ENCODE data around the gene PGAM2. TPM values are rescaled to one million over a fixed set of nuclear protein-coding genes. Genes with fewer than 3 reads are reported as not detected.
A peak's percentile ranks its signal among the peaks of the same experiment; 100 is the strongest.

PGAM2 gene
- total and polyA plus RNA-seq, 2 of the 13 experiments (the other 11 are each of a cell fraction or from before 2014, with no cell fraction given) = 0.22 TPM; not detected in 1

DNA sequence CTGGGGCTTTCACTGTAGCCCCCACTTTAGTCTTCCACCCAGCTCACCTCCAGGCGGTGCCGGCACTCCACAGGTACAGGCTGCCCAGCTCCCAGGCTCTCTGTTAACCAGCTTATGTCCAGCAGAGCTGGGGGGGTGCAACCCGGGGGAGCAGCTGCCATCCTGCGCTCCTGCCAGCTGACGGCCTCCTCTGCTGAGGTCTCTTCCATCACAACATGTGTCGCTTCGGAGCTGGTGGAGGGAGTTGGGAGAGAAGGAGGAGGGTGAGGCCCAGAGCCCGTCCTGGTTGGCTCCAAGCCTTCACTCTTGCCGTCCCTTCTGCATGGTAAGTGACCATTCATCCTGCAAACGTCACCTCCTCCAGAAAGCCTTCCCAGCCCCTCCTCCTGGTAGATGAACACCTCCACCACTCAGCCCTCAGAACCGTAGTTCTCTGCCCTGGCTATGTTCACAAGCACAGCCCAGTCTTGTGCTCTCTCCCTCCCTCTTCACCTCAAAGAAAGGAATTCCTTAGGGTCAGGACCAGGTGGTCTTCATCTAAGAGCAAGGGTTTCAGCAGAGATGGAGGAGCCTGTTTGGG, 15.4 kb upstream of the PGAM2 start:
- TF ChIP-seq RFX1 (IDR thresholded peaks at IDR 0.05) (no peak), ZNF781 (CRISPR knock-in tag; IDR thresholded peaks at IDR 0.05; ENCODE audit: borderline replicate concordance, not compliant biosample characterization) (no peak)
- TF ChIP-seq, protein P1, sequence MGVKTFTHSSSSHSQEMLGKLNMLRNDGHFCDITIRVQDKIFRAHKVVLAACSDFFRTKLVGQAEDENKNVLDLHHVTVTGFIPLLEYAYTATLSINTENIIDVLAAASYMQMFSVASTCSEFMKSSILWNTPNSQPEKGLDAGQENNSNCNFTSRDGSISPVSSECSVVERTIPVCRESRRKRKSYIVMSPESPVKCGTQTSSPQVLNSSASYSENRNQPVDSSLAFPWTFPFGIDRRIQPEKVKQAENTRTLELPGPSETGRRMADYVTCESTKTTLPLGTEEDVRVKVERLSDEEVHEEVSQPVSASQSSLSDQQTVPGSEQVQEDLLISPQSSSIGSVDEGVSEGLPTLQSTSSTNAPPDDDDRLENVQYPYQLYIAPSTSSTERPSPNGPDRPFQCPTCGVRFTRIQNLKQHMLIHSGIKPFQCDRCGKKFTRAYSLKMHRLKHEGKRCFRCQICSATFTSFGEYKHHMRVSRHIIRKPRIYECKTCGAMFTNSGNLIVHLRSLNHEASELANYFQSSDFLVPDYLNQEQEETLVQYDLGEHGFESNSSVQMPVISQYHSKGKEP (CRISPR knock-in tag; IDR thresholded peaks at IDR 0.05) = no peak
- no peak for DNase-seq (ENCODE audit: low spot score)
- Histone ChIP-seq H3K9ac (ENCODE audit: insufficient read depth, low read depth, low read length) (peak overlapping the region; percentile 15; the same call in 1 of the 2 replicates), H4K20me1 (ENCODE audit: insufficient read depth, low read length) (no peaks in the 10 kb centered on the region), H3K27me3 (ENCODE audit: control insufficient read depth in 1 of 2, insufficient read depth in 2 of 2, low read length in 2 of 2) (peaks cover 0 to 14% of the 10 kb centered on the region in 2 experiments; a peak in 2 of 5 replicates), H2AFZ (ENCODE audit: low read length) (no peak overlapping the region), H3K27ac (ENCODE audit: extremely low read length, insufficient read depth, low read length) (peak overlapping the region; percentile 30), H3K9me3 (ENCODE audit: low read length) (no peaks in the 10 kb centered on the region), H3K4me2 (ENCODE audit: low read depth, low read length) (peak overlapping the region; percentile 81), H3K36me3 (replicated peaks in 1 of 2; ENCODE audit: control insufficient read depth in 1 of 2, insufficient read depth in 2 of 2, low read length in 2 of 2) (peaks cover 6 to 13% of the 10 kb centered on the region in 2 experiments; a peak in 4 of 5 replicates), H3K4me3 (replicated peaks in 1 of 3; ENCODE audit: insufficient read depth in 1 of 3, low read depth in 2 of 3, low read length in 3 of 3) (no peak overlapping the region), H3K4me1 (ENCODE audit: insufficient read depth, low read length) (peaks cover 19% of the 10 kb centered on the region), H3K79me2 (ENCODE audit: insufficient read depth, low read length) (no peaks in the 10 kb centered on the region)
- WGBS (ENCODE audit: low lambda C conversion rate) = 96% methylated on average over 8 of the region's 11 CpGs
- POLR2A ChIA-PET = interaction anchor here (0.6 to 1.2 kb wide), 3 partner anchors 8 to 42 kb away, joined by 3 to 4 read pairs (median 3); no protein-coding TSS in a partner anchor
- in situ Hi-C loops (cut with HindIII; ENCODE audit: extremely low pct_ligation_motif_present, low pct_unique_long_range_greater_than_20kb) = no loop called here
- intact Hi-C loops (cut with micrococcal nuclease; ENCODE audit: unreplicated experiment) = no loop called here
- no peak for FAIRE-seq
- CTCF ChIA-PET (ENCODE audit: low intra/inter-chr PET ratio, low total read pairs) = no interaction called here
- no peak for ATAC-seq
- BruUV-seq (replicated peaks) = no TSS peak

DNA sequence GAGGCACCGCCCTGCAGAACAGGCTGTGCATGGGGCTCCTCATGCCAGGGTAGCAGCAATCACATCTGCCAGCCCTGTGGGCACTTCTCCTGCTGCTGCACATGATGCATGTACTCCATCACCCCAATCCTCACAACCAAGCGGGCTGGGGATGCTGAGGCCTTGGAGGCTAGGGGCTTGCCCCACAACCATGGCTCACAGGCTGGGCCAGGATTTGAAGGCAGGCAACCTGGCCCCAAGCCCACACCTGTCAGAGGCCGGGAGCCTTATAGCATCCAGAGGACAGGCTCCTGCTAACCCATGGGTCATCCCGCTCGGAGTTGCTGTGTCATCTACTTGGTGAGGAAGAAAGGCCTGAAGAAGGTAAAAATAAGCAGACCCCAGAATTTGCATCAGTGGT, 14.8 kb upstream of the PGAM2 start:
- Histone ChIP-seq H3K27me3 (ENCODE audit: control insufficient read depth in 1 of 2, insufficient read depth in 2 of 2, low read length in 2 of 2) (peaks cover 0 to 14% of the 10 kb centered on the region in 2 experiments; a peak in 2 of 5 replicates), H3K4me2 (ENCODE audit: low read depth, low read length) (no peak overlapping the region), H3K4me3 (replicated peaks in 1 of 3; ENCODE audit: insufficient read depth in 1 of 3, low read depth in 2 of 3, low read length in 3 of 3) (no peak overlapping the region), H3K36me3 (replicated peaks in 1 of 2; ENCODE audit: control insufficient read depth in 1 of 2, insufficient read depth in 2 of 2, low read length in 2 of 2) (peaks cover 6 to 16% of the 10 kb centered on the region in 2 experiments; a peak in 4 of 5 replicates), H4K20me1 (ENCODE audit: insufficient read depth, low read length) (no peaks in the 10 kb centered on the region), H2AFZ (ENCODE audit: low read length) (no peak overlapping the region), H3K9me3 (ENCODE audit: low read length) (no peaks in the 10 kb centered on the region), H3K9ac (ENCODE audit: insufficient read depth, low read depth, low read length) (no peak overlapping the region), H3K79me2 (ENCODE audit: insufficient read depth, low read length) (no peaks in the 10 kb centered on the region), H3K4me1 (ENCODE audit: insufficient read depth, low read length) (peaks cover 19% of the 10 kb centered on the region), H3K27ac (ENCODE audit: extremely low read length, insufficient read depth, low read length) (no peak overlapping the region)
- 100% methylated on average over 4 of the region's 5 CpGs for WGBS (ENCODE audit: low lambda C conversion rate)
- POLR2A ChIA-PET = interaction anchor here (1.2 kb wide), 1 partner anchor 8 kb away, joined by 4 read pairs; no protein-coding TSS in a partner anchor
- BruUV-seq (replicated peaks) = no TSS peak
- DNase-seq (ENCODE audit: low spot score) = no peak
- CTCF ChIA-PET (ENCODE audit: low intra/inter-chr PET ratio, low total read pairs) = no interaction called here
- ATAC-seq = no peak
- intact Hi-C loops (cut with micrococcal nuclease; ENCODE audit: unreplicated experiment) (no loop called here), in situ Hi-C loops (cut with HindIII; ENCODE audit: extremely low pct_ligation_motif_present, low pct_unique_long_range_greater_than_20kb) (no loop called here)
- no peak for FAIRE-seq
- TF ChIP-seq, protein P2, sequence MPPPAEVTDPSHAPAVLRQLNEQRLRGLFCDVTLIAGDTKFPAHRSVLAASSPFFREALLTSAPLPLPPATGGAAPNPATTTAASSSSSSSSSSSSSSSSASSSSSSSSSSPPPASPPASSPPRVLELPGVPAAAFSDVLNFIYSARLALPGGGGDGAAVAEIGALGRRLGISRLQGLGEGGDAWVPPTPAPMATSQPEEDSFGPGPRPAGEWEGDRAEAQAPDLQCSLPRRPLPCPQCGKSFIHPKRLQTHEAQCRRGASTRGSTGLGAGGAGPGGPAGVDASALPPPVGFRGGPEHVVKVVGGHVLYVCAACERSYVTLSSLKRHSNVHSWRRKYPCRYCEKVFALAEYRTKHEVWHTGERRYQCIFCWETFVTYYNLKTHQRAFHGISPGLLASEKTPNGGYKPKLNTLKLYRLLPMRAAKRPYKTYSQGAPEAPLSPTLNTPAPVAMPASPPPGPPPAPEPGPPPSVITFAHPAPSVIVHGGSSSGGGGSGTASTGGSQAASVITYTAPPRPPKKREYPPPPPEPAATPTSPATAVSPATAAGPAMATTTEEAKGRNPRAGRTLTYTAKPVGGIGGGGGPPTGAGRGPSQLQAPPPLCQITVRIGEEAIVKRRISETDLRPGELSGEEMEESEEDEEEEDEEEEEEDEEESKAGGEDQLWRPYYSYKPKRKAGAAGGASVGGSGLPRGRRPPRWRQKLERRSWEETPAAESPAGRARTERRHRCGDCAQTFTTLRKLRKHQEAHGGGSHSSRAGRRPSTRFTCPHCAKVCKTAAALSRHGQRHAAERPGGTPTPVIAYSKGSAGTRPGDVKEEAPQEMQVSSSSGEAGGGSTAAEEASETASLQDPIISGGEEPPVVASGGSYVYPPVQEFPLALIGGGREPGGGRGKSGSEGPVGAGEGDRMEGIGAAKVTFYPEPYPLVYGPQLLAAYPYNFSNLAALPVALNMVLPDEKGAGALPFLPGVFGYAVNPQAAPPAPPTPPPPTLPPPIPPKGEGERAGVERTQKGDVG (CRISPR knock-in tag; IDR thresholded peaks at IDR 0.05; ENCODE audit: borderline replicate concordance) = no peak
- TF ChIP-seq BRCA1 (CRISPR knock-in tag; IDR thresholded peaks at IDR 0.05) = no peak
- no peak for TF ChIP-seq PHF5A (CRISPR knock-in tag; IDR thresholded peaks at IDR 0.05; ENCODE audit: low read depth, unreplicated experiment)
- TF ChIP-seq ZNF546 (CRISPR knock-in tag; conservative IDR thresholded peaks at IDR 0.05) = no peak
- TF ChIP-seq, protein P3, sequence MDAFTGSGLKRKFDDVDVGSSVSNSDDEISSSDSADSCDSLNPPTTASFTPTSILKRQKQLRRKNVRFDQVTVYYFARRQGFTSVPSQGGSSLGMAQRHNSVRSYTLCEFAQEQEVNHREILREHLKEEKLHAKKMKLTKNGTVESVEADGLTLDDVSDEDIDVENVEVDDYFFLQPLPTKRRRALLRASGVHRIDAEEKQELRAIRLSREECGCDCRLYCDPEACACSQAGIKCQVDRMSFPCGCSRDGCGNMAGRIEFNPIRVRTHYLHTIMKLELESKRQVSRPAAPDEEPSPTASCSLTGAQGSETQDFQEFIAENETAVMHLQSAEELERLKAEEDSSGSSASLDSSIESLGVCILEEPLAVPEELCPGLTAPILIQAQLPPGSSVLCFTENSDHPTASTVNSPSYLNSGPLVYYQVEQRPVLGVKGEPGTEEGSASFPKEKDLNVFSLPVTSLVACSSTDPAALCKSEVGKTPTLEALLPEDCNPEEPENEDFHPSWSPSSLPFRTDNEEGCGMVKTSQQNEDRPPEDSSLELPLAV (CRISPR knock-in tag; conservative IDR thresholded peaks at IDR 0.05; ENCODE audit: low read depth) = no peak
- no peak for TF ChIP-seq JUN (CRISPR knock-in tag; IDR thresholded peaks at IDR 0.05)
- TF ChIP-seq TSC22D2 (CRISPR knock-in tag; IDR thresholded peaks at IDR 0.05; ENCODE audit: borderline replicate concordance) = no peak

Data from HepG2 (cell line).